ENCODE measurements around the gene ANKS4B. TPM values are rescaled to one million over a fixed set of nuclear protein-coding genes. Genes with fewer than 3 reads are reported as not detected.
A peak's percentile ranks its signal among the peaks of the same experiment; 100 is the strongest.

Gene ANKS4B
- total and polyA plus RNA-seq, 2 of the 8 experiments (the other 6 are each of a cell fraction or from before 2014, with no cell fraction given), result 0.06 to 0.15 TPM

GRCh38 chr16:21302454-21302853, 69.0 kb downstream of the ANKS4B start:
- ChIA-PET POLR2A (ENCODE audit: partially characterized antibody) (no interaction called here), CTCF (ENCODE audit: partially characterized antibody) (interaction anchor here (0.6 to 3.8 kb wide), 5 partner anchors 11 to 144 kb away, joined by 3 to 65 read pairs (median 29); partner anchors contain the start of genes CRYM and LDAF1)
- Histone ChIP-seq H3K23ac (ENCODE audit: insufficient read length) (no peak overlapping the region), H2BK20ac (ENCODE audit: low read length) (no peak overlapping the region), H3K23me2 (ENCODE audit: low read depth, low read length) (peaks cover 10% of the 10 kb centered on the region; the same call in 1 of the 2 replicates), H3K4me3 (ENCODE audit: extremely low read depth in 1 of 4, insufficient read depth in 2 of 4, low read depth in 3 of 4, low read length in 4 of 4) (peak overlapping the region in 1 of 4 experiments; percentile 70; a peak in 2 of 8 replicates), H4K8ac (ENCODE audit: extremely low read depth, insufficient read depth, low read length) (no peak overlapping the region), H3K14ac (ENCODE audit: insufficient read length) (no peak overlapping the region), H3K18ac (ENCODE audit: extremely low read depth, low read length) (no peak overlapping the region), H3K56ac (replicated peaks; ENCODE audit: insufficient read length, low read depth, low read length) (no peak overlapping the region), H3K4me1 (replicated peaks in 1 of 4; ENCODE audit: control insufficient read depth in 3 of 4, insufficient read depth in 4 of 4, low read length in 3 of 4) (peaks cover 0 to 3% (median 2%) of the 10 kb centered on the region in 4 experiments; a peak in 4 of 7 replicates), H3K4ac (replicated peaks; ENCODE audit: insufficient read length, low read depth, low read length) (no peak overlapping the region), H3K27me3 (replicated peaks in 1 of 4; ENCODE audit: control insufficient read depth in 3 of 4, extremely low read depth in 1 of 4, insufficient read depth in 3 of 4, low read length in 3 of 4) (peaks cover 8 to 38% (median 25%) of the 10 kb centered on the region in 4 experiments), H3K36me3 (ENCODE audit: control insufficient read depth in 2 of 4, insufficient read depth in 4 of 4, low read length in 3 of 4) (no peaks in the 10 kb centered on the region), H4K91ac (replicated peaks; ENCODE audit: insufficient read length, low read length) (no peak overlapping the region), H4K20me1 (replicated peaks in 1 of 2; ENCODE audit: control insufficient read depth in 1 of 2, insufficient read depth in 2 of 2, low read length in 2 of 2) (peaks cover 0 to 7% of the 10 kb centered on the region in 2 experiments), H3K79me1 (ENCODE audit: low read depth, low read length) (no peaks in the 10 kb centered on the region), H2BK5ac (ENCODE audit: low read depth, low read length) (no peak overlapping the region), H3K9me3 (ENCODE audit: insufficient read depth in 2 of 2, low read depth in 1 of 2, low read length in 1 of 2) (no peaks in the 10 kb centered on the region), H3K4me2 (ENCODE audit: insufficient read depth in 1 of 2, low read depth in 2 of 2, low read length in 2 of 2) (peak overlapping the region; percentile 76 to 96; a peak in 3 of 4 replicates), H3K9ac (replicated peaks in 1 of 4; ENCODE audit: extremely low read depth in 1 of 4, low read depth in 3 of 4, low read length in 3 of 4) (no peak overlapping the region), H4K5ac (ENCODE audit: insufficient read length, low read depth, low read length) (no peak overlapping the region), H3K27ac (ENCODE audit: low read depth, low read length) (no peak overlapping the region), H2AFZ (ENCODE audit: low read length) (no peak overlapping the region), H3K79me2 (ENCODE audit: control insufficient read depth in 1 of 2, insufficient read depth in 2 of 2, low read length in 2 of 2) (no peaks in the 10 kb centered on the region), H2BK120ac (replicated peaks; ENCODE audit: low read depth, low read length) (no peak overlapping the region), H2BK12ac (ENCODE audit: low read depth, low read length) (no peak overlapping the region), H2AK5ac (ENCODE audit: low read depth, low read length) (no peak overlapping the region), H2BK15ac (ENCODE audit: low read length) (no peak overlapping the region)
- DNase-seq (ENCODE audit: low read depth in 1 of 2, low spot score in 2 of 2) (no peak), FAIRE-seq (no peak)
- 10% methylated on average over 3 of the region's 3 CpGs; no CpG with 5 or more reads in 1 of the 2 experiments for WGBS, 2 experiments (ENCODE audit: extremely low coverage in 1 of 2, insufficient coverage in 1 of 2, insufficient read length in 1 of 2, insufficient replicate concordance in 2 of 2, low coverage in 1 of 2, low lambda C conversion rate in 2 of 2, missing lambda C conversion rate in 1 of 2)
- no peak for TF ChIP-seq TAF7 (optimal IDR thresholded peaks at IDR 0.05; ENCODE audit: borderline replicate concordance, low read depth, low read length)
- TF ChIP-seq ATF3 (IDR thresholded peaks at IDR 0.05; ENCODE audit: insufficient read depth, low read depth, low read length), result no peak
- TF ChIP-seq TCF12 (IDR thresholded peaks at IDR 0.05; ENCODE audit: low read depth, low read length), result peak; percentile 64; the same call in 1 of the 2 replicates

All from H1 (cell line).